Endothelial cell of umbilical vein (primary cell): ENCODE data around the gene PRPS1. TPM values are rescaled to one million over a fixed set of nuclear protein-coding genes. Genes with fewer than 3 reads are reported as not detected.

ENCODE experiments used
- BruUV-seq: library from RNA; stranded (reverse); fragments of 400-500 nt; replicated peaks from 2 replicates; lab custom pipeline; 2021; lab: Mats Ljungman, UMichigan
- CTCF ChIA-PET: fragments of 300-600, 350-600 bp; sonication (Branson Sonifier 250); formaldehyde crosslinking; loops from one replicate; lab custom pipeline; 2021; ENCODE audit warnings: antibody characterized with exemption, inconsistent platforms; lab: Charles Lee
- POLR2A ChIA-PET: fragments of 300-600, 350-600 bp; sonication (Branson Sonifier 250); formaldehyde crosslinking; loops from one replicate; lab custom pipeline; 2021; ENCODE audit warnings: antibody characterized with exemption, inconsistent platforms; lab: Charles Lee
- DNase-seq: peaks from one replicate; pipeline ENCODE4 v3.0.0-alpha.2; 2011; ENCODE audit warnings: low read depth, low spot score
- FAIRE-seq: peaks from 2 replicates; lab custom pipeline; 2011; peaks lifted over from hg19 to GRCh38; lab: Jason Lieb, UNC
- H2AFZ ChIP-seq: 2 replicates; pipeline ENCODE4 v1.6.0; 2012; ENCODE audit warnings: low read depth, low read length, control low read depth, inconsistent platforms
- H3K27ac ChIP-seq: 2 replicates; pipeline ENCODE4 v1.5.1; 2011; ENCODE audit warnings: low read depth, mild to moderate bottlenecking, control low read depth, low read length, moderate library complexity; ENCODE audit not compliant: insufficient read depth
- H3K27me3 ChIP-seq, 2 experiments: 2 replicates each; pipeline versions ENCODE4 v1.6.0 to v1.6.1; 2011; ENCODE audit warnings: low read length in 2 of 2, mixed read lengths in 1 of 2; ENCODE audit not compliant: control insufficient read depth in 2 of 2, insufficient read depth in 2 of 2
- H3K36me3 ChIP-seq, 2 experiments: 2 replicates in 1 of 2; 3 replicates in 1 of 2; pipeline ENCODE4 v1.5.1; 2011; ENCODE audit warnings: low read length in 2 of 2, mild to moderate bottlenecking in 1 of 2, moderate library complexity in 1 of 2; ENCODE audit not compliant: control insufficient read depth in 2 of 2, insufficient read depth in 2 of 2; ENCODE audit errors: extremely low read depth in 1 of 2
- H3K4me1 ChIP-seq: 3 replicates; pipeline ENCODE4 v1.5.1; 2011; ENCODE audit warnings: mild to moderate bottlenecking, low read length; ENCODE audit not compliant: control insufficient read depth, insufficient read depth; ENCODE audit errors: extremely low read depth
- H3K4me2 ChIP-seq: 2 replicates; pipeline ENCODE4 v1.6.1; 2011; ENCODE audit warnings: low read length, control low read depth, mixed read lengths; ENCODE audit not compliant: insufficient read depth
- H3K4me3 ChIP-seq, 3 experiments: fragments of 200-600 bp in 1 of 3; sonication (generic), shearing (Covaris generic) in 1 of 3; replicated peaks in 1 of 3; 2 replicates each; pipeline ENCODE4 v1.5.1; 2011 to 2016; ENCODE audit warnings: control low read depth in 3 of 3, low read length in 3 of 3, mild to moderate bottlenecking in 2 of 3, inconsistent platforms in 1 of 3, low read depth in 1 of 3, moderate library complexity in 1 of 3; ENCODE audit not compliant: insufficient read depth in 1 of 3
- H3K79me2 ChIP-seq: 2 replicates; pipeline ENCODE4 v1.6.0; 2012; ENCODE audit warnings: low read length, inconsistent platforms; ENCODE audit not compliant: control insufficient read depth, insufficient read depth
- H3K9ac ChIP-seq: replicated peaks from 2 replicates; pipeline ENCODE3; 2011; ENCODE audit warnings: low read length, control low read depth; ENCODE audit not compliant: insufficient read depth; ENCODE audit errors: extremely low read depth
- H3K9me1 ChIP-seq: replicated peaks from 3 replicates; pipeline ENCODE4 v1.6.0; 2011; ENCODE audit warnings: mild to moderate bottlenecking, low read length; ENCODE audit not compliant: control insufficient read depth, insufficient read depth; ENCODE audit errors: extremely low read depth
- H3K9me3 ChIP-seq: replicated peaks from 2 replicates; pipeline ENCODE4 v1.5.1; 2012; ENCODE audit warnings: low read length, inconsistent platforms; ENCODE audit not compliant: control insufficient read depth, insufficient read depth
- H4K20me1 ChIP-seq: replicated peaks from 2 replicates; pipeline ENCODE3; 2011; ENCODE audit warnings: mild to moderate bottlenecking, low read length; ENCODE audit not compliant: control insufficient read depth, insufficient read depth; ENCODE audit errors: extremely low read depth
- EZH2 ChIP-seq: IDR thresholded peaks from 2 replicates; pipeline ENCODE4 v1.6.1; 2012; ENCODE audit warnings: borderline replicate concordance, low read depth, mild to moderate bottlenecking, moderate library complexity, low read length, inconsistent platforms; ENCODE audit not compliant: severe bottlenecking
- FOS ChIP-seq: IDR thresholded peaks from 2 replicates; pipeline ENCODE4 v1.6.1; 2011; ENCODE audit warnings: mild to moderate bottlenecking, low read length, moderate library complexity, borderline replicate concordance; ENCODE audit not compliant: insufficient read depth
- GATA2 ChIP-seq: IDR thresholded peaks from 2 replicates; pipeline ENCODE4 v1.7.0; 2011; ENCODE audit warnings: low read depth, mild to moderate bottlenecking, moderate library complexity, mixed read lengths, low read length; ENCODE audit not compliant: insufficient read length, insufficient read depth
- JUN ChIP-seq: IDR thresholded peaks from 2 replicates; pipeline ENCODE4 v1.6.1; 2011; ENCODE audit warnings: borderline replicate concordance, low read depth; ENCODE audit not compliant: insufficient read length, insufficient read depth
- MYC ChIP-seq: IDR thresholded peaks from one replicate; pipeline ENCODE4 v1.6.1; 2011; ENCODE audit warnings: mild to moderate bottlenecking, low read depth, low read length
- POLR2A ChIP-seq: IDR thresholded peaks from 2 replicates; pipeline ENCODE4 v1.6.1; 2012; ENCODE audit warnings: low read depth, mild to moderate bottlenecking, control low read depth, low read length
- POLR2AphosphoS5 ChIP-seq: IDR thresholded peaks from 2 replicates; pipeline ENCODE4 v1.6.1; 2012; ENCODE audit warnings: low read depth, mild to moderate bottlenecking, control low read depth, low read length, moderate library complexity; ENCODE audit not compliant: insufficient read depth
- dilution Hi-C: fragments of 300-500 bp; cut with MboI; formaldehyde crosslinking; loops from one replicate; pipeline ENCODE4 v1.15.0; 2019; ENCODE audit warnings: low sequenced_read_pairs; ENCODE audit not compliant: extremely low pct_ligation_motif_present
- intact Hi-C: fragments of 100-400 bp; cut with micrococcal nuclease; formaldehyde crosslinking; loops from one replicate; pipeline ENCODE4 v1.10.0; 2022
- polyA plus RNA-seq, 4 experiments: library from polyadenylated mRNA; depleted of rRNA in 3 of 4; stranded (reverse) in 3 of 4; unstranded in 1 of 4; fragments of >200 nt; gene quantifications; 2 replicates each; pipeline versions ENCODE4 v1.2.1 to v1.2.3, GENCODE V29; 2011 to 2012; ENCODE audit warnings: missing spikeins in 1 of 4
- total RNA-seq: library from RNA; stranded (reverse); gene quantifications from 2 replicates; pipeline ENCODE4 v1.2.3, GENCODE V29; 2021
- TF ChIP-seq, protein P1 (sequence below), 2 donors: IDR thresholded peaks; 1 replicate in 1 of 2; 2 replicates in 1 of 2; pipeline ENCODE4 v1.5.1; 2011; ENCODE audit warnings: low read length in 2 of 2, mild to moderate bottlenecking in 2 of 2, moderate library complexity in 2 of 2, control low read depth in 1 of 2, inconsistent platforms in 1 of 2, low read depth in 1 of 2; ENCODE audit not compliant: insufficient read depth in 1 of 2; ENCODE audit errors: extremely low read depth in 1 of 2
- TF ChIP-seq, protein P2 (sequence below): IDR thresholded peaks from 2 replicates; pipeline ENCODE4 v1.6.1; 2011; ENCODE audit not compliant: insufficient read depth, insufficient read length

Gene PRPS1
- total and polyA plus RNA-seq, 2 donors (not counting 3 experiments of a cell fraction or from before 2014, with no cell fraction given), result 30.9 to 36.8 TPM

DNA sequence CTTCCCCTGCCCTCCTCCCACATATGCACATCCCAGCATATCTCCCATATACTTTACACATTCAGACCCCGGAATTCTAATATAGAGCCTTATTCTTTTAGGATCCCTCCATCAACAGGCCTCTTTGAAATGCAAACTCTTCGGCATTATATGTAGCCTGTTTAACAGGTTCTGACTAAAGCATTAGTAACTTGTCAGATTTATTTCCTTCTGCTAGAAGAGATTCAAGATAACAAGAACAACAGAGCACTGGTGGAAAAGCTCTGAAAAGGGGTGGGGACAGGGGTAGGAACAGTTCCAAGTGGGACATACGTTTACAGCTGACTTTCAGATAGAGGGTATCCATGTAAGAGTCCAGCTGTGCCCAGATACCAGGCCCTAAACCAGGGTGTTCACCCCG is 31.7 kb upstream of the PRPS1 start:
- H3K4me1 ChIP-seq, result no peaks in the 10 kb centered on the region
- no peaks in the 10 kb centered on the region for H4K20me1 ChIP-seq
- no peaks in the 10 kb centered on the region for H3K27me3 ChIP-seq
- no peak overlapping the region for H3K27ac ChIP-seq
- H2AFZ ChIP-seq, result no peak overlapping the region
- H3K4me2 ChIP-seq, result no peak overlapping the region
- POLR2A ChIA-PET, result no interaction called here
- no peak overlapping the region for H3K4me3 ChIP-seq
- H3K9me1 ChIP-seq, result no peaks in the 10 kb centered on the region
- no peak for TF ChIP-seq MYC
- TF ChIP-seq, protein P1, sequence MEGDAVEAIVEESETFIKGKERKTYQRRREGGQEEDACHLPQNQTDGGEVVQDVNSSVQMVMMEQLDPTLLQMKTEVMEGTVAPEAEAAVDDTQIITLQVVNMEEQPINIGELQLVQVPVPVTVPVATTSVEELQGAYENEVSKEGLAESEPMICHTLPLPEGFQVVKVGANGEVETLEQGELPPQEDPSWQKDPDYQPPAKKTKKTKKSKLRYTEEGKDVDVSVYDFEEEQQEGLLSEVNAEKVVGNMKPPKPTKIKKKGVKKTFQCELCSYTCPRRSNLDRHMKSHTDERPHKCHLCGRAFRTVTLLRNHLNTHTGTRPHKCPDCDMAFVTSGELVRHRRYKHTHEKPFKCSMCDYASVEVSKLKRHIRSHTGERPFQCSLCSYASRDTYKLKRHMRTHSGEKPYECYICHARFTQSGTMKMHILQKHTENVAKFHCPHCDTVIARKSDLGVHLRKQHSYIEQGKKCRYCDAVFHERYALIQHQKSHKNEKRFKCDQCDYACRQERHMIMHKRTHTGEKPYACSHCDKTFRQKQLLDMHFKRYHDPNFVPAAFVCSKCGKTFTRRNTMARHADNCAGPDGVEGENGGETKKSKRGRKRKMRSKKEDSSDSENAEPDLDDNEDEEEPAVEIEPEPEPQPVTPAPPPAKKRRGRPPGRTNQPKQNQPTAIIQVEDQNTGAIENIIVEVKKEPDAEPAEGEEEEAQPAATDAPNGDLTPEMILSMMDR (IDR thresholded peaks at IDR 0.05; ENCODE audit: extremely low read depth in 1 of 2, insufficient read depth in 1 of 2, low read depth in 1 of 2, low read length in 2 of 2), result no peak
- TF ChIP-seq POLR2AphosphoS5, result no peak
- no peak for TF ChIP-seq FOS
- TF ChIP-seq, protein P2, sequence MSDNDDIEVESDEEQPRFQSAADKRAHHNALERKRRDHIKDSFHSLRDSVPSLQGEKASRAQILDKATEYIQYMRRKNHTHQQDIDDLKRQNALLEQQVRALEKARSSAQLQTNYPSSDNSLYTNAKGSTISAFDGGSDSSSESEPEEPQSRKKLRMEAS, result no peak
- TF ChIP-seq POLR2A, result no peak
- no peak for TF ChIP-seq JUN
- TF ChIP-seq EZH2, result no peak
- no peak for TF ChIP-seq GATA2
- no peaks in the 10 kb centered on the region for H3K9me3 ChIP-seq
- CTCF ChIA-PET, result no interaction called here
- FAIRE-seq, result no peak
- H3K9ac ChIP-seq, result no peak overlapping the region
- H3K36me3 ChIP-seq, result no peaks in the 10 kb centered on the region
- dilution Hi-C loops (no loop called here), intact Hi-C loops (no loop called here)
- DNase-seq, result no peak
- no TSS peak for BruUV-seq
- H3K79me2 ChIP-seq, result no peaks in the 10 kb centered on the region
